Endothelial cell of umbilical vein (primary cell): Measurements from ENCODE around the gene ZNF544. TPM values are rescaled to one million over a fixed set of nuclear protein-coding genes. Genes with fewer than 3 reads are reported as not detected.

Experiments
- BruUV-seq: library from RNA; stranded (reverse); fragments of 400-500 nt; replicated peaks from 2 replicates; lab custom pipeline; 2021; lab: Mats Ljungman, UMichigan
- CTCF ChIA-PET: fragments of 300-600, 350-600 bp; sonication (Branson Sonifier 250); formaldehyde crosslinking; loops from one replicate; lab custom pipeline; 2021; ENCODE audit warnings: antibody characterized with exemption, inconsistent platforms; lab: Charles Lee
- POLR2A ChIA-PET: fragments of 300-600, 350-600 bp; sonication (Branson Sonifier 250); formaldehyde crosslinking; loops from one replicate; lab custom pipeline; 2021; ENCODE audit warnings: antibody characterized with exemption, inconsistent platforms; lab: Charles Lee
- DNase-seq: peaks from one replicate; pipeline ENCODE4 v3.0.0-alpha.2; 2011; ENCODE audit warnings: low read depth, low spot score
- FAIRE-seq: peaks from 2 replicates; lab custom pipeline; 2011; peaks lifted over from hg19 to GRCh38; lab: Jason Lieb, UNC
- H2AFZ ChIP-seq: 2 replicates; pipeline ENCODE4 v1.6.0; 2012; ENCODE audit warnings: low read depth, low read length, control low read depth, inconsistent platforms
- H3K27ac ChIP-seq: 2 replicates; pipeline ENCODE4 v1.5.1; 2011; ENCODE audit warnings: low read depth, mild to moderate bottlenecking, control low read depth, low read length, moderate library complexity; ENCODE audit not compliant: insufficient read depth
- H3K27me3 ChIP-seq, 2 experiments: 2 replicates each; pipeline versions ENCODE4 v1.6.0 to v1.6.1; 2011; ENCODE audit warnings: low read length in 2 of 2, mixed read lengths in 1 of 2; ENCODE audit not compliant: control insufficient read depth in 2 of 2, insufficient read depth in 2 of 2
- H3K36me3 ChIP-seq, 2 experiments: 2 replicates in 1 of 2; 3 replicates in 1 of 2; pipeline ENCODE4 v1.5.1; 2011; ENCODE audit warnings: low read length in 2 of 2, mild to moderate bottlenecking in 1 of 2, moderate library complexity in 1 of 2; ENCODE audit not compliant: control insufficient read depth in 2 of 2, insufficient read depth in 2 of 2; ENCODE audit errors: extremely low read depth in 1 of 2
- H3K4me1 ChIP-seq: 3 replicates; pipeline ENCODE4 v1.5.1; 2011; ENCODE audit warnings: mild to moderate bottlenecking, low read length; ENCODE audit not compliant: control insufficient read depth, insufficient read depth; ENCODE audit errors: extremely low read depth
- H3K4me2 ChIP-seq: 2 replicates; pipeline ENCODE4 v1.6.1; 2011; ENCODE audit warnings: low read length, control low read depth, mixed read lengths; ENCODE audit not compliant: insufficient read depth
- H3K4me3 ChIP-seq, 3 experiments: fragments of 200-600 bp in 1 of 3; sonication (generic), shearing (Covaris generic) in 1 of 3; replicated peaks in 1 of 3; 2 replicates each; pipeline ENCODE4 v1.5.1; 2011 to 2016; ENCODE audit warnings: control low read depth in 3 of 3, low read length in 3 of 3, mild to moderate bottlenecking in 2 of 3, inconsistent platforms in 1 of 3, low read depth in 1 of 3, moderate library complexity in 1 of 3; ENCODE audit not compliant: insufficient read depth in 1 of 3
- H3K79me2 ChIP-seq: 2 replicates; pipeline ENCODE4 v1.6.0; 2012; ENCODE audit warnings: low read length, inconsistent platforms; ENCODE audit not compliant: control insufficient read depth, insufficient read depth
- H3K9ac ChIP-seq: replicated peaks from 2 replicates; pipeline ENCODE3; 2011; ENCODE audit warnings: low read length, control low read depth; ENCODE audit not compliant: insufficient read depth; ENCODE audit errors: extremely low read depth
- H3K9me1 ChIP-seq: replicated peaks from 3 replicates; pipeline ENCODE4 v1.6.0; 2011; ENCODE audit warnings: mild to moderate bottlenecking, low read length; ENCODE audit not compliant: control insufficient read depth, insufficient read depth; ENCODE audit errors: extremely low read depth
- H3K9me3 ChIP-seq: replicated peaks from 2 replicates; pipeline ENCODE4 v1.5.1; 2012; ENCODE audit warnings: low read length, inconsistent platforms; ENCODE audit not compliant: control insufficient read depth, insufficient read depth
- H4K20me1 ChIP-seq: replicated peaks from 2 replicates; pipeline ENCODE3; 2011; ENCODE audit warnings: mild to moderate bottlenecking, low read length; ENCODE audit not compliant: control insufficient read depth, insufficient read depth; ENCODE audit errors: extremely low read depth
- CTCF ChIP-seq, 2 donors: IDR thresholded peaks; 1 replicate in 1 of 2; 2 replicates in 1 of 2; pipeline ENCODE4 v1.5.1; 2011; ENCODE audit warnings: low read length in 2 of 2, mild to moderate bottlenecking in 2 of 2, moderate library complexity in 2 of 2, control low read depth in 1 of 2, inconsistent platforms in 1 of 2, low read depth in 1 of 2; ENCODE audit not compliant: insufficient read depth in 1 of 2; ENCODE audit errors: extremely low read depth in 1 of 2
- EZH2 ChIP-seq: IDR thresholded peaks from 2 replicates; pipeline ENCODE4 v1.6.1; 2012; ENCODE audit warnings: borderline replicate concordance, low read depth, mild to moderate bottlenecking, moderate library complexity, low read length, inconsistent platforms; ENCODE audit not compliant: severe bottlenecking
- FOS ChIP-seq: IDR thresholded peaks from 2 replicates; pipeline ENCODE4 v1.6.1; 2011; ENCODE audit warnings: mild to moderate bottlenecking, low read length, moderate library complexity, borderline replicate concordance; ENCODE audit not compliant: insufficient read depth
- GATA2 ChIP-seq: IDR thresholded peaks from 2 replicates; pipeline ENCODE4 v1.7.0; 2011; ENCODE audit warnings: low read depth, mild to moderate bottlenecking, moderate library complexity, mixed read lengths, low read length; ENCODE audit not compliant: insufficient read length, insufficient read depth
- JUN ChIP-seq: IDR thresholded peaks from 2 replicates; pipeline ENCODE4 v1.6.1; 2011; ENCODE audit warnings: borderline replicate concordance, low read depth; ENCODE audit not compliant: insufficient read length, insufficient read depth
- MAX ChIP-seq: IDR thresholded peaks from 2 replicates; pipeline ENCODE4 v1.6.1; 2011; ENCODE audit not compliant: insufficient read depth, insufficient read length
- MYC ChIP-seq: IDR thresholded peaks from one replicate; pipeline ENCODE4 v1.6.1; 2011; ENCODE audit warnings: mild to moderate bottlenecking, low read depth, low read length
- POLR2A ChIP-seq: IDR thresholded peaks from 2 replicates; pipeline ENCODE4 v1.6.1; 2012; ENCODE audit warnings: low read depth, mild to moderate bottlenecking, control low read depth, low read length
- POLR2AphosphoS5 ChIP-seq: IDR thresholded peaks from 2 replicates; pipeline ENCODE4 v1.6.1; 2012; ENCODE audit warnings: low read depth, mild to moderate bottlenecking, control low read depth, low read length, moderate library complexity; ENCODE audit not compliant: insufficient read depth
- dilution Hi-C: fragments of 300-500 bp; cut with MboI; formaldehyde crosslinking; loops from one replicate; pipeline ENCODE4 v1.15.0; 2019; ENCODE audit warnings: low sequenced_read_pairs; ENCODE audit not compliant: extremely low pct_ligation_motif_present
- intact Hi-C: fragments of 100-400 bp; cut with micrococcal nuclease; formaldehyde crosslinking; loops from one replicate; pipeline ENCODE4 v1.10.0; 2022
- polyA plus RNA-seq, 4 experiments: library from polyadenylated mRNA; depleted of rRNA in 3 of 4; stranded (reverse) in 3 of 4; unstranded in 1 of 4; fragments of >200 nt; gene quantifications; 2 replicates each; pipeline versions ENCODE4 v1.2.1 to v1.2.3, GENCODE V29; 2011 to 2012; ENCODE audit warnings: missing spikeins in 1 of 4
- total RNA-seq: library from RNA; stranded (reverse); gene quantifications from 2 replicates; pipeline ENCODE4 v1.2.3, GENCODE V29; 2021

ZNF544 gene
- total and polyA plus RNA-seq, 2 donors (not counting 3 experiments of a cell fraction or from before 2014, with no cell fraction given) = 33.4 to 45.4 TPM

GRCh38 chr19:58248886-58249285, 20.2 kb downstream of the ZNF544 start:
- intact Hi-C loops = no loop called here
- no peaks in the 10 kb centered on the region for H3K4me1 ChIP-seq
- H3K9me3 ChIP-seq = peaks cover 14% of the 10 kb centered on the region
- no peaks in the 10 kb centered on the region for H3K27me3 ChIP-seq
- no peak for DNase-seq
- dilution Hi-C loops = no loop called here
- no TSS peak for BruUV-seq
- no peak overlapping the region for H3K27ac ChIP-seq
- H3K79me2 ChIP-seq = no peaks in the 10 kb centered on the region
- CTCF ChIA-PET = no interaction called here
- no peak overlapping the region for H3K9ac ChIP-seq
- TF ChIP-seq GATA2 (no peak), MYC (no peak), POLR2AphosphoS5 (no peak), CTCF (IDR thresholded peaks at IDR 0.05; ENCODE audit: extremely low read depth in 1 of 2, insufficient read depth in 1 of 2, low read depth in 1 of 2, low read length in 2 of 2) (no peak), MAX (no peak), JUN (no peak), POLR2A (no peak), FOS (no peak), EZH2 (no peak)
- H4K20me1 ChIP-seq = no peaks in the 10 kb centered on the region
- POLR2A ChIA-PET = no interaction called here
- no peak overlapping the region for H2AFZ ChIP-seq
- peaks cover 27 to 45% of the 10 kb centered on the region in 2 experiments for H3K36me3 ChIP-seq
- no peak overlapping the region for H3K4me2 ChIP-seq
- FAIRE-seq = no peak
- H3K9me1 ChIP-seq = no peaks in the 10 kb centered on the region
- no peak overlapping the region for H3K4me3 ChIP-seq
